AG10803 (cell line): Measurements from ENCODE around the gene TGFBR3.

Experiments
- DNase-seq: peaks from one replicate; pipeline ENCODE4 v3.0.0; 2010; ENCODE audit warnings: low read depth
- H3K4me3 ChIP-seq: 2 replicates; pipeline ENCODE4 v1.5.1; 2011; ENCODE audit warnings: mild to moderate bottlenecking, low read length, control low read depth
- CTCF ChIP-seq: conservative IDR thresholded peaks from 2 replicates; pipeline ENCODE4 v1.5.1; 2011; ENCODE audit warnings: mild to moderate bottlenecking, low read length, control low read depth, inconsistent platforms

Gene TGFBR3

GRCh38 chr1:91831132-91831930 lies 54.6 kb downstream of the TGFBR3 start:
- H3K4me3 ChIP-seq, result no peak overlapping the region
- peak; percentile 64 for DNase-seq
- no peak for TF ChIP-seq CTCF

GRCh38 chr1:91830242-91831131 lies 55.5 kb downstream of the TGFBR3 start:
- peak; percentile 95 for DNase-seq
- H3K4me3 ChIP-seq, result no peak overlapping the region
- peak; percentile 68 for TF ChIP-seq CTCF

GRCh38 chr1:91829293-91830153 lies 56.4 kb downstream of the TGFBR3 start:
- DNase-seq, result no peak
- no peak overlapping the region for H3K4me3 ChIP-seq
- TF ChIP-seq CTCF, result no peak

DNA sequence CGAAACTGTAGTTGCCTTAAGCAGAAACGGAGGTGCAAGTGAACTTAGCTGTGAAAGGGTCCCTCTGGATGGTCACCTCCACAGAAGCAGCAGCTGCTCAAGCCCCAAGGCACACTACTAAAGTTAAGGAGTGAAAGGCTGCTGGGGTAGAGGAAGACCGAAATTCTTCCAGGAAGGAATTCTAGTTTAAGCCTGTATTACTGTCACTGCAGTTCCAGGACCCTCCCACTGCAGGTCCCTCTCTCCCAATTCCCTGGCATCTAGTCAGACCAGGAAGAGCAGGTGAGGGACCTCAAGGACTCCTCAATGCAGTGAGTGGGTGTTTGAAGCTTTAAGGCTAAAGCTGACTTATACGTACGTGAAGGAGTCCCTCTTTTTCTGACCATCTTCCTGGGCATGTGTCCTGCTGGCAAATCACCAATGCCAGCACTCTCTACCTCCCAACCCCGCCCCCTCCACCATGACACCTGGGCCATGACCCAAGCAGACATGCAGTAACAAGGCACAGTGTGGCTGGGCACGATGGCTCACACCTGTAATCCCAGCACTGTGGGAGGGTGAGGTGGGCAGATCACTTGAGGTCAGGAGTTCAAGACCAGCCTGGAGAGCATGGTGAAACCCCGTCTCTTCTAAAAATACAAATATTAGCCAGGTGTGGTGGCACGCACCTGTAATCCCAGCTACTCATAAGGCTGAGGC lies 57.2 kb downstream of the TGFBR3 start:
- no peak for DNase-seq
- no peak for TF ChIP-seq CTCF
- no peak overlapping the region for H3K4me3 ChIP-seq

DNA sequence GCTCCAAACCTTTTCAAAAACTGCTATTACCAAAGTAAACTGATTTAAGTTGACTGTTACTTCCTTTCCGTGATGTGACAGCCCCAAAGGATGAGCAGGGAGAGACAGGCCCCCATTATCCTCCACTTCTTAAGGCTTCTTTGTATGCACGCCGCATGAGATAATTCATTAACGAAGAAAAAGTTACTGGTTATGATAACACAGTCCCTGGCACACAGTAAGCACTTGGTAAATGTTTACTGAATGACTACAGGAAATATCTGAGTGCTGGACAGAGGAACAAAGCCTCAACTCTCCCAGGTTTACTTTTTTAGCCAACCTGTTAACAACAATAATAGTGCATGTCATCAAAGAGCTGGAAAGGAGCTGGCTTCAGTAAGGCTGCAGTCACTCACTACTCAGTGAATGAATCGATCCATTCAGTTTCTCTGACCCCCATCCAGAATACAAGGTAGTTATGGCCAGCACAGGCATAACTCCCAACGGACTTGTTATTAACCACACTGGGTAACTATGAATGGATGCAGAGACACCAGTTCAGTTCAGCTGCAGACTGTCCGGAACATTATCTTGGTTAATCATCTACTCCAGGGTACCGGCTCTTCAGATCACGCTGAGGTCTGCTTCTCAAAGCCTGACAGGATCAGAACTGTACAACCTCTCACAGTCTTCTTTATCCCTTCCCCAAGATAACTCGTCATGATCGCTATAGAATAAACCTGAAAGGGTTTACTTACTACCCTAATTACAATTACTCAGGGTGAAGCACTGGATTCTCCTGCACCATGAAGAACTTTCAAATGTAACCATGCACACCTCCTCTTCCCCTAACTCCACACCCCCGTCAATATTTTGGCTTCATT lies 58.3 kb downstream of the TGFBR3 start:
- H3K4me3 ChIP-seq, result no peak overlapping the region
- no peak for TF ChIP-seq CTCF
- DNase-seq, result no peak

- TF ChIP-seq CTCF, result no peak
- no peak for DNase-seq
- no peak overlapping the region for H3K4me3 ChIP-seq
Measured at GRCh38 chr1:91827087-91827458, 58.9 kb downstream of the TGFBR3 start.
